WI38 (cell line): ENCODE measurements around the gene NUP50.

Experiments
- H3K4me3 ChIP-seq: 2 replicates; pipeline ENCODE4 v1.5.1; 2011; ENCODE audit warnings: low read depth, mild to moderate bottlenecking, control low read depth, low read length
- TF ChIP-seq, protein P1 (sequence below): IDR thresholded peaks from 2 replicates; pipeline ENCODE4 v1.5.1; 2012; ENCODE audit warnings: low read depth, mild to moderate bottlenecking, control low read depth, low read length

The NUP50 gene

DNA sequence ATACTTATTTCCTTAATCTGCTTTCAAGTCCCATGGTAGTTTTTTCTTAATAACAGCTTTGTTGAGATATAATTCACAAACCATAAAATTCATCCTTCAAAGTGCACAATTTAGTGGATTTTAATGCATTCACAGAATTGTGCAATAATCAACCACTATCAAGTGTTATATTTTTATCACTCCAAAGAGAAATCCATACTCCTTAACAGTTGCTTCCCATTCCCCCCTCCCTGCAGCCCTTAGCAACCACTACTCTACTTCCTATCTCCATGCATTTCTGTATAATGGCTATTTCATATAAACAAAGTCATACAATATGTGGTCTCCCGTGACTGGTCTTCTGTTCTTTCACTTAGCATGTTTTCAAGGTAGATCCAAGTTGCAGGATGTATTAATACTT lies 18.8 kb upstream of the NUP50 start:
- TF ChIP-seq, protein P1, sequence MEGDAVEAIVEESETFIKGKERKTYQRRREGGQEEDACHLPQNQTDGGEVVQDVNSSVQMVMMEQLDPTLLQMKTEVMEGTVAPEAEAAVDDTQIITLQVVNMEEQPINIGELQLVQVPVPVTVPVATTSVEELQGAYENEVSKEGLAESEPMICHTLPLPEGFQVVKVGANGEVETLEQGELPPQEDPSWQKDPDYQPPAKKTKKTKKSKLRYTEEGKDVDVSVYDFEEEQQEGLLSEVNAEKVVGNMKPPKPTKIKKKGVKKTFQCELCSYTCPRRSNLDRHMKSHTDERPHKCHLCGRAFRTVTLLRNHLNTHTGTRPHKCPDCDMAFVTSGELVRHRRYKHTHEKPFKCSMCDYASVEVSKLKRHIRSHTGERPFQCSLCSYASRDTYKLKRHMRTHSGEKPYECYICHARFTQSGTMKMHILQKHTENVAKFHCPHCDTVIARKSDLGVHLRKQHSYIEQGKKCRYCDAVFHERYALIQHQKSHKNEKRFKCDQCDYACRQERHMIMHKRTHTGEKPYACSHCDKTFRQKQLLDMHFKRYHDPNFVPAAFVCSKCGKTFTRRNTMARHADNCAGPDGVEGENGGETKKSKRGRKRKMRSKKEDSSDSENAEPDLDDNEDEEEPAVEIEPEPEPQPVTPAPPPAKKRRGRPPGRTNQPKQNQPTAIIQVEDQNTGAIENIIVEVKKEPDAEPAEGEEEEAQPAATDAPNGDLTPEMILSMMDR: no peak
- H3K4me3 ChIP-seq: no peak overlapping the region

- no peak overlapping the region for H3K4me3 ChIP-seq
- TF ChIP-seq, protein P1: no peak
These were observed 14.1 kb upstream of the NUP50 start for GRCh38 chr22:45149671-45150070.

DNA sequence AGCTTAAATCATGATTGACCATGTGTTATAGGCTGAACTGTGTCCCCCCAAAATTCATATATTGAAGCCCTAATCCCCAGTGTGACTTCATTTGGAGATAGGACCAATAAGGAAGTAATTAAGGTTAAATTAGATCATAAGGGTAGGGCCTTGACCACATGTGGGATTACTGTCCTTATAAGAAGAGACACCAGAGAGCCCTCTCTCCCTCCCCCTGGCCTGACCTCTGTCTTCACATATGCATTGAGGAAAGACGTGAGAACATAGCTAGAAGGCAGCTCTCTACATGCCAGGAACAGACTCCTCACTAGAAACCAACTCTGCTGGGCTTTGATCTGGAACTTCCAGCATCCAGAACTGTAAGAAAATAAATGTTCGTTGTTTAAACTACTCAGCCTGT lies 13.6 kb upstream of the NUP50 start:
- TF ChIP-seq, protein P1: no peak
- no peak overlapping the region for H3K4me3 ChIP-seq

DNA sequence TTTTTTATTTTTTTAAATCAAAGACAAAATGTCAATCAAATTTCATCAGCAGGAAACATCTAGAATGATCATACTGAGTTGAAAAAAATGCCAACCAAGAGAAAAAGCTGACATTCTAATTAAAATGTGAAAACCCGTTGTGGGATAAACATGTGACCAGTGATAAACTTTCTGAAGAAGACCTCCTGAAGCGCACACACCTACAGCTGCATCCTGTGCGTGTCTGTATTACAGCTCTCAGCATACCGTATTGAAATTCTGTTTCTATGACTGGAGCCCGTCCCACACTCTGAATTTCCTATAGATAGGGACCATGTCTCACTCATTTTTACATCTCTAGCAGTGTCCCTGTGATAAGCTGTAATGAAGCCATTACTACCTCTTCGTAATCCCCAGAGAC lies 12.2 kb upstream of the NUP50 start:
- H3K4me3 ChIP-seq: no peak overlapping the region
- TF ChIP-seq, protein P1: no peak

- no peak overlapping the region for H3K4me3 ChIP-seq
- TF ChIP-seq, protein P1: no peak
These were observed 9.3 kb upstream of the NUP50 start for GRCh38 chr22:45154383-45154782.

DNA sequence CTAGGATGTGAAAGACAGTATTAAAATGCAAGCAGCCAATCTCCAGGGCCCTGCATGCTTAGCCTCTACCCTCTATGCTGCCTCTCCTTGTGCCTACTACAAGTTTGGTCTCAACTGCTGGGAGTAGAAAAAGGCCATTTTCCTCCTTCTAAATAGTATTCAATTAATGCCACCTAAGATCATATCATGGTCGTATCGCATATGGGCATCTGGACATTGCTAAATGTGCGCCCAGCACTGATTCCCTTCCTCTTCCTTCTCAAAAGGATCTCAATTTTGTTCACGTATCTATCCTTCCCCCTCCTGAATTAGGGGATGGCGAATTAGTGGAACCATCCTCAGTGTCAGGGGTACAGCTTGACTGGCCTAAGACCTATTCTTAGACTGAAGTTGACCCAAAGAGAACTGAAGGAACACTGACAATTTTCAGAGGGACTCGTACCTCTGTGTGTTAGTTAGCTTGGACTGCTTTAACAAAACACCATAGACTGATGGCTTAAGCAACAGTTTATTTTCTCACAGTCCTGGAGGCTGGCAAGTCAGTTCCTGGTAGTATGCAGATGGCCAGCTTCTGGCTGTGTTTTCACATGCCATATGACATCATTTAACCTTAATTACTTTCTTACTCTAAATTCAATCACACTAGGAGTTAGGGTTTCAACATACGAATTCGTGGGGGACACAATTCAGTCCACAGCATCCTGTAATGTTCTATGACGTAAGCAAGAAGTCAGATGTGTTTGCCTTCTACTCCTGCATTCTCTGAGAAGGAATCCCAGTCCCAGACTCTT lies 8.5 kb upstream of the NUP50 start:
- TF ChIP-seq, protein P1: no peak
- H3K4me3 ChIP-seq: no peak overlapping the region

DNA sequence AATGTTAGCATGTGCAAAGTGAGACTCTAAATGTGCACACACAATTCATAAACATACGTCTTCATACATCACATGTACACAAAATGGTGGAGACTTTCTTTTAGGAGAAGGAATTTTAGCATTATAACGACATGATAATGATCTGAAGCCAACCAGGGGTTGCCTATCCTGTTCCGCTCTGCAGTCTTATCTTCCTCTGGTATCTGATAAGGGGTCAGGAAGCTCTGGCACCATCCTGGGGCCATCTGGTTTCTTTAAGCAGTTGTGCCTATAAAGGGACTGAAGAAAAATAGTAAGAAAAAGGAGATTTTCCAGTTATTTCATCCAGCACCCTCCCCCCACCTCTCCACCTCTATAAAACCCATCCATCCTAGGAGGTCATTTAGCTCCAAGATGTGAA lies 5.8 kb upstream of the NUP50 start:
- TF ChIP-seq, protein P1: no peak
- no peak overlapping the region for H3K4me3 ChIP-seq
